Caco-2 (cell line): ENCODE measurements around the gene GPR26. TPM values are rescaled to one million over a fixed set of nuclear protein-coding genes. Genes with fewer than 3 reads are reported as not detected.

Experiments
- BruUV-seq: library from RNA; stranded (reverse); fragments of 400-500 nt; replicated peaks from 2 replicates; lab custom pipeline; 2021; lab: Mats Ljungman, UMichigan
- CTCF ChIA-PET: fragments of 300-600 bp; sonication (Branson Sonifier 250); formaldehyde crosslinking; loops from one replicate; lab custom pipeline; 2022; ENCODE audit warnings: antibody characterized with exemption; lab: Charles Lee
- POLR2A ChIA-PET: fragments of 300-600 bp; sonication (Branson Sonifier 250); formaldehyde crosslinking; loops from one replicate; lab custom pipeline; 2022; ENCODE audit warnings: antibody characterized with exemption; lab: Charles Lee
- DNase-seq, 2 experiments: peaks; one replicate each; pipeline versions ENCODE4 v3.0.0 to v3.0.0-alpha.2; 2020 to 2022
- H3K27me3 ChIP-seq: replicated peaks from 2 replicates; pipeline ENCODE4 v1.6.0; 2011; ENCODE audit warnings: low read length; ENCODE audit not compliant: control insufficient read depth, insufficient read depth
- H3K36me3 ChIP-seq: 2 replicates; pipeline ENCODE4 v1.5.1; 2011; ENCODE audit warnings: low read length; ENCODE audit not compliant: control insufficient read depth, insufficient read depth
- H3K4me1 ChIP-seq: fragments of 250-450 bp; sonication (Bioruptor Pico); 2 replicates; pipeline ENCODE4 v1.5.1; 2020; ENCODE audit warnings: mild to moderate bottlenecking
- H3K4me3 ChIP-seq: 2 replicates; pipeline ENCODE4 v1.5.1; 2011; ENCODE audit warnings: low read depth, mild to moderate bottlenecking, control low read depth, low read length
- H3K9me3 ChIP-seq: fragments of 250-450 bp; sonication (Bioruptor Pico); 2 replicates; pipeline ENCODE4 v1.5.1; 2020; ENCODE audit warnings: mild to moderate bottlenecking, moderate library complexity
- H3K27ac Mint-ChIP-seq: one replicate; pipeline ENCODE4 v1.8.0; 2022; ENCODE audit warnings: mixed read lengths; ENCODE audit not compliant: unreplicated experiment
- H3K27me3 Mint-ChIP-seq: one replicate; pipeline ENCODE4 v1.8.0; 2022; ENCODE audit warnings: mixed read lengths; ENCODE audit not compliant: insufficient read depth, unreplicated experiment
- H3K36me3 Mint-ChIP-seq: one replicate; pipeline ENCODE4 v1.8.0; 2022; ENCODE audit warnings: mild to moderate bottlenecking, mixed read lengths; ENCODE audit not compliant: insufficient read depth, unreplicated experiment
- H3K4me1 Mint-ChIP-seq: one replicate; pipeline ENCODE4 v1.8.0; 2022; ENCODE audit warnings: low read depth, mixed read lengths; ENCODE audit not compliant: unreplicated experiment
- H3K4me3 Mint-ChIP-seq: one replicate; pipeline ENCODE4 v1.8.0; 2022; ENCODE audit warnings: mild to moderate bottlenecking, moderate library complexity, mixed read lengths; ENCODE audit not compliant: unreplicated experiment
- H3K9me3 Mint-ChIP-seq: one replicate; pipeline ENCODE4 v1.8.0; 2022; ENCODE audit warnings: mixed read lengths; ENCODE audit not compliant: unreplicated experiment
- CTCF ChIP-seq, 2 experiments: fragments of 200-600 bp in 1 of 2; IDR thresholded peaks; 1 replicate in 1 of 2; 2 replicates in 1 of 2; pipeline versions ENCODE4 v1.5.1 to v1.8.0; 2011 to 2022; ENCODE audit warnings: antibody characterized with exemption in 1 of 2, control low read depth in 1 of 2, inconsistent platforms in 1 of 2, low read depth in 1 of 2, low read length in 1 of 2, mild to moderate bottlenecking in 1 of 2, moderate library complexity in 1 of 2; ENCODE audit not compliant: insufficient read depth in 1 of 2, severe bottlenecking in 1 of 2, unreplicated experiment in 1 of 2
- intact Hi-C: fragments of 100-400 bp; cut with micrococcal nuclease; formaldehyde crosslinking; loops from one replicate; pipeline ENCODE4 v1.10.0; 2022; ENCODE audit not compliant: unreplicated experiment
- total RNA-seq: library from RNA; stranded (reverse); gene quantifications from 2 replicates; pipeline ENCODE4 v1.2.3, GENCODE V29; 2022

The GPR26 gene
- total RNA-seq, 1 experiment from 2014 or later = not detected

GRCh38 chr10:123619067-123619855 is 46.9 kb upstream of the GPR26 start:
- Histone ChIP-seq H3K4me1 (no peaks in the 10 kb centered on the region), H3K36me3 (no peaks in the 10 kb centered on the region), H3K4me3 (no peak overlapping the region), H3K27me3 (no peaks in the 10 kb centered on the region), H3K9me3 (no peaks in the 10 kb centered on the region)
- BruUV-seq = no TSS peak
- Mint-ChIP-seq H3K9me3 (no peaks in the 10 kb centered on the region), H3K27ac (no peak overlapping the region), H3K36me3 (no peaks in the 10 kb centered on the region), H3K27me3 (peaks cover 14% of the 10 kb centered on the region), H3K4me3 (no peak overlapping the region), H3K4me1 (no peaks in the 10 kb centered on the region)
- intact Hi-C loops = no loop called here
- ChIA-PET POLR2A (no interaction called here), CTCF (no interaction called here)
- DNase-seq = no peak
- no peak for TF ChIP-seq CTCF (IDR thresholded peaks at IDR 0.05; ENCODE audit: insufficient read depth in 1 of 2, low read depth in 1 of 2, low read length in 1 of 2, severe bottlenecking in 1 of 2, unreplicated experiment in 1 of 2)

GRCh38 chr10:123620621-123621020 is 45.5 kb upstream of the GPR26 start:
- no peaks in the 10 kb centered on the region for H3K36me3 Mint-ChIP-seq
- H3K27me3 ChIP-seq = no peaks in the 10 kb centered on the region
- DNase-seq = no peak
- intact Hi-C loops = no loop called here
- H3K4me1 Mint-ChIP-seq = no peaks in the 10 kb centered on the region
- peaks cover 14% of the 10 kb centered on the region for H3K27me3 Mint-ChIP-seq
- ChIA-PET CTCF (no interaction called here), POLR2A (no interaction called here)
- no peaks in the 10 kb centered on the region for H3K4me1 ChIP-seq
- H3K9me3 Mint-ChIP-seq = no peaks in the 10 kb centered on the region
- TF ChIP-seq CTCF (IDR thresholded peaks at IDR 0.05; ENCODE audit: insufficient read depth in 1 of 2, low read depth in 1 of 2, low read length in 1 of 2, severe bottlenecking in 1 of 2, unreplicated experiment in 1 of 2) = no peak
- H3K27ac Mint-ChIP-seq = no peak overlapping the region
- H3K36me3 ChIP-seq = no peaks in the 10 kb centered on the region
- no peak overlapping the region for H3K4me3 Mint-ChIP-seq
- H3K9me3 ChIP-seq = no peaks in the 10 kb centered on the region
- H3K4me3 ChIP-seq = no peak overlapping the region
- BruUV-seq = no TSS peak

GRCh38 chr10:123621492-123621891 is 44.7 kb upstream of the GPR26 start:
- H3K36me3 ChIP-seq = no peaks in the 10 kb centered on the region
- H3K27me3 Mint-ChIP-seq = peaks cover 16% of the 10 kb centered on the region
- H3K4me1 Mint-ChIP-seq = no peaks in the 10 kb centered on the region
- no peaks in the 10 kb centered on the region for H3K9me3 Mint-ChIP-seq
- ChIA-PET POLR2A (no interaction called here), CTCF (no interaction called here)
- no TSS peak for BruUV-seq
- H3K36me3 Mint-ChIP-seq = no peaks in the 10 kb centered on the region
- H3K27ac Mint-ChIP-seq = no peak overlapping the region
- no peak for DNase-seq
- H3K4me3 Mint-ChIP-seq = no peak overlapping the region
- H3K27me3 ChIP-seq = no peaks in the 10 kb centered on the region
- TF ChIP-seq CTCF (IDR thresholded peaks at IDR 0.05; ENCODE audit: insufficient read depth in 1 of 2, low read depth in 1 of 2, low read length in 1 of 2, severe bottlenecking in 1 of 2, unreplicated experiment in 1 of 2) = no peak
- H3K4me1 ChIP-seq = no peaks in the 10 kb centered on the region
- intact Hi-C loops = no loop called here
- no peaks in the 10 kb centered on the region for H3K9me3 ChIP-seq
- H3K4me3 ChIP-seq = no peak overlapping the region
